ENCODE results near the gene SUPT4H1.

SUPT4H1 gene

DNA sequence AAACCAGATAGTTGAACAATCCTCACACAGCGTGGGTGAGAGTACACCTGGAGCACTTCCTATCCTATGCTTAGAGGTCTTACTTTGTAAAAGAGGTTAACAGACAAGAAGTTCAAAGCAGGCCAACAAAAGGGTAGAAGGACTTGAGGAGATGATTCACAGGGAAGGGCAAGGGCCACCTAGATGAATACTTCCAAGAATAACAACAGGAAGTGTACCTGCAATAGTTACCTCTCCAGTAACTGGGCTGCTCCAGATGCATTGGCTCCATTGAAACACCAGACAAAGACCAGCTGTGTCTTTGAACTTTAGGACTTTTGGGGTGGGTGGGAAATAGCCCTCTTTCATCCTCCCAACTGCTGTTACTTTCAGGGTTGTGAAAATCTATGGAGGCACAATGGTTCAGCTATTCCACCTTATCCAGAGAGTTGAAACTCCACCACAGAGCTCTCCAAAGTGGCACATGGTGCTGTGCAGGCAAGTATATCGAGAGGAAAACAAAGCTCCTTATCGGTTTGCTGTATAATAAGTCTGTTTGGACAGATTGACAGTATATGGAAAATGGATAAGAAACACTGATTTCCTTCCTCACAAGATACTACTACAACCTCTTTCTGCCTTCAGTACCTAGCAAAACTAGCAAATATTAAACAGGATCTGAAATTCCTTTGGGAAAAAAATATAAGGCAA, 42.7 kb upstream of the SUPT4H1 start:
- H3K4me3 ChIP-seq (ENCODE audit: low read depth, low read length): no peak overlapping the region
- TF ChIP-seq, protein P1, sequence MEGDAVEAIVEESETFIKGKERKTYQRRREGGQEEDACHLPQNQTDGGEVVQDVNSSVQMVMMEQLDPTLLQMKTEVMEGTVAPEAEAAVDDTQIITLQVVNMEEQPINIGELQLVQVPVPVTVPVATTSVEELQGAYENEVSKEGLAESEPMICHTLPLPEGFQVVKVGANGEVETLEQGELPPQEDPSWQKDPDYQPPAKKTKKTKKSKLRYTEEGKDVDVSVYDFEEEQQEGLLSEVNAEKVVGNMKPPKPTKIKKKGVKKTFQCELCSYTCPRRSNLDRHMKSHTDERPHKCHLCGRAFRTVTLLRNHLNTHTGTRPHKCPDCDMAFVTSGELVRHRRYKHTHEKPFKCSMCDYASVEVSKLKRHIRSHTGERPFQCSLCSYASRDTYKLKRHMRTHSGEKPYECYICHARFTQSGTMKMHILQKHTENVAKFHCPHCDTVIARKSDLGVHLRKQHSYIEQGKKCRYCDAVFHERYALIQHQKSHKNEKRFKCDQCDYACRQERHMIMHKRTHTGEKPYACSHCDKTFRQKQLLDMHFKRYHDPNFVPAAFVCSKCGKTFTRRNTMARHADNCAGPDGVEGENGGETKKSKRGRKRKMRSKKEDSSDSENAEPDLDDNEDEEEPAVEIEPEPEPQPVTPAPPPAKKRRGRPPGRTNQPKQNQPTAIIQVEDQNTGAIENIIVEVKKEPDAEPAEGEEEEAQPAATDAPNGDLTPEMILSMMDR (IDR thresholded peaks at IDR 0.05; ENCODE audit: low read depth, low read length): no peak
- DNase-seq (ENCODE audit: low read depth, low spot score): no peak
- in situ Hi-C loops (cut with HindIII; ENCODE audit: low sequenced_read_pairs): no loop called here

DNA sequence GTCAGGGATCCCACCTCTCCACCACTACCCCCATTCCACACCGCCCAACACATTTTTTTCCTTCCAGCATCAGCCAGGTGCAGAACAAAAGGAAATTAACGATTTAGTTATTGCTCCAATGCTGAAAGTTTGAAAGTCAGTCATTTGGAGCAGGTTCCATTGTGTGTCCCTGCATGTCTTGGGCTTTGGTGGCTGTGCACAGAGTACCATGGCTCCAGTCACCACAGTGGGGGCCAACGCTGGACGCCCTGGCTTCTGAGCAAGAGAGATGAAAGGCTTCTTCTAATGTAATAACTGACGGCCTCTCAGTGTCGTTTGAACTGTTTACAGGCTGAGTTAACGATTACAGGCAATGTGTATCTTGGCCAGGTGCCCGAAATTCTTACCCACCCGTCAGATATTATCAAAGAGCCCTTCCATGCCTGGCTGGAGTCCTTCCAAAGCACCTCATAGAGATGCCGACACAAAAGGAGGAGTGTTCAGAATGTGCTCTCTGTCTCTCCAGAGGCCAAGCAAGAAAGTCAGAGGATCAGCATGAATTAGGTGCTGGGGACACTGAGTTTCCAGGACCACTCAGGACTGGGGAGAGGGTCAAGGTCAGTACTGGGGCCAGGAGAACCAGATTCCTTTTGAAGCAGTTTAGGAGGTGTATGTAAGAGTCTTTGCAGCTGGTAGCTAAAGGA, 39.4 kb upstream of the SUPT4H1 start:
- peak; percentile 29 for DNase-seq (ENCODE audit: low read depth, low spot score)
- TF ChIP-seq, protein P1 (IDR thresholded peaks at IDR 0.05; ENCODE audit: low read depth, low read length): no peak
- in situ Hi-C loops (cut with HindIII; ENCODE audit: low sequenced_read_pairs): no loop called here
- H3K4me3 ChIP-seq (ENCODE audit: low read depth, low read length): no peak overlapping the region

DNA sequence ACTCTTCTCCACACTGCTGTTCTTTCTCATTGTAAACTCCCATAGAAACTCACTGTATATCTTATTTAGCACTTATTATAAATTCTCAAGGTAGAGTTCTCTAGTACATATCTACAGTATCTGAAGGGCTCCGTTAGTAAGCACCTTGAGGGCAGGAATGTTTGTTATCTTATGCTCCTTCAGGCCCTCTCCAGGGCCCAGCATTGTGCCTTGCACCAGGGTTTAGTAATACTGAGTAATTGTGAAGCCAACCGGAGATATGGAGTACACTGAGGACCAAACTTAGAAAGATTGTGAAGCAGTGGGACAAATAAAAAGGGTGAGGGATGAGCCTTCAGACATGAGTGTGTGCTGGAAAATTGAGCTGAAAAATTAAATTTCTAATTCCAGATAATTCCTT, 38.9 kb upstream of the SUPT4H1 start:
- DNase-seq (ENCODE audit: low read depth, low spot score): no peak
- TF ChIP-seq, protein P1 (IDR thresholded peaks at IDR 0.05; ENCODE audit: low read depth, low read length): no peak
- in situ Hi-C loops (cut with HindIII; ENCODE audit: low sequenced_read_pairs): no loop called here
- no peak overlapping the region for H3K4me3 ChIP-seq (ENCODE audit: low read depth, low read length)

DNA sequence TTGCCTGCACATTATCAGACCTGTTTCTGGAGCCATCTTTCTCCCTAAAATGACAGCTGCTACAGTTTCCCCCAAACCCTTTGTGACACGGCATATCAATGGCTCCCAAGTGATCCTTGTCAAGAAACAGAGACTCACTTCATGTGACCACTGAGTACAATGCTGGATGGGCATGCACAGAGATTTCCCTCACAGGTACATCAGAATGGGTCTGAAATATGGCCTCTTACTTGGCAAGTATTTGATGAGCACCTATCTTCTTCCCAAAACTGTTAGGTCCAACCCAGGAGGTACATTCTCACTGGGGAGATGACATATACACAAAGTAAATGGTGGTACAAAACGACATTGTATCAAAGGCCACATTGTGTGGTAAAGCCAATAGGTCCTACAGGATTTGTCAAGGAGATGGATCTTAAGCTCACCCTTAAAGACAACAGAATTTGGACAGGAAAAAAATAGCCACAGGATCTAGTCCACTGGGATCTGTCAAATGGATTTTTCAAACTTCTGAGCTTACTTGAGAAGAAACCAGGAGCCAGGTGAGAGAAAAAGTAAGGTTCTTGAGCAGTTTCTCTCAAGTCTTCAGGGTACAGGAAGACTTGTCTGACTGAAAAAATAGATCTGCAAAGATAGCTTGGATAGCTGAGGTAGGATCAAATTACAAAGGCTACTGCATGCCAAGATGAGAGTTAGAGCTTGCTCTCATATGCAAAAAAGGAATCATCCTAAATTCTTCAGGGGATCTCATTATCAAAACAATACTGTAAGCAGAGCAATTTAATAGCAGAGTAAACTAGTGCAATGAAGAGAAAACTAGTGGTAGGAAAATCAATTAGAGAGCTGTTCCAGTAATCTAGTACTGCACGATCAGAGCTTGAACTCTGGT, 36.5 kb upstream of the SUPT4H1 start:
- TF ChIP-seq, protein P1 (IDR thresholded peaks at IDR 0.05; ENCODE audit: low read depth, low read length): no peak
- no peak overlapping the region for H3K4me3 ChIP-seq (ENCODE audit: low read depth, low read length)
- in situ Hi-C loops (cut with HindIII; ENCODE audit: low sequenced_read_pairs): no loop called here
- peak; percentile 5 for DNase-seq (ENCODE audit: low read depth, low spot score)

DNA sequence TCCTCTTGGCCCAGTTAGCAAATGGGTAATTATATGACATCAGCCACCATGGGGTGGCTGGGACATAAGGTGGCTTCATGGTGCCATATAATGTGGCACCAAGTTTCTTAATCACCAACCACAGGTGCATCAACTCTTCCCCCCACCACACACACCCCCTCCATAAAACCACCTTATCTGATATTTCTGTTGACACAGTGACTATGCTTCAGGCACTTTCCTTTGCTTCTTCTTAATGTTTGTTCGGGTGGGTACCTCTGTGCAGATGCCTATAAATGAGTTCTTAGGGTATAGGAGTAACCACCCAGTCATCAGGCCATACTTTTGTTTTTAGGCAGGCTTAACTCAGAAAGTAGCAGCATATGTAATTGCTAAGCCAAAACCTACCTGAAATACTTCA, 35.8 kb upstream of the SUPT4H1 start:
- DNase-seq (ENCODE audit: low read depth, low spot score): no peak
- in situ Hi-C loops (cut with HindIII; ENCODE audit: low sequenced_read_pairs): no loop called here
- TF ChIP-seq, protein P1 (IDR thresholded peaks at IDR 0.05; ENCODE audit: low read depth, low read length): no peak
- H3K4me3 ChIP-seq (ENCODE audit: low read depth, low read length): no peak overlapping the region

DNA sequence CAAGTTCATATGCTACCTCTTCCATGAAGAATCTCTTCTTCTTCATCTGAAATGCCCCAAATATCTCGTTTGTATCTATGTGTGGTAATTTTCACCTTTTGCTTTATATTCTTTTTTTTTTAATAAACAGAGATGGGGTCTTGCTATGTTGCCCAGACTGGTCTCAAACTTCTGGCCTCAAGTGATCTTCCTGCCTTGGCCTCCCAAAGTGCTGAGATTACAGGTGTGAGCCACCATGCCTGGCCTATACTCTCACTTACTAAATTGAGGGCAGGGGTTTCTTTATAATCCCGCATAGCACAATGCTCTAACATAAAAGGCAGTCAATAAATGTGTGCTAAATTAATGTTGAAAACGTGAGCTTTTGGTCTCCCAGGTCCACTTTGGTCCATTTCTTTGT, 34.7 kb upstream of the SUPT4H1 start:
- TF ChIP-seq, protein P1 (IDR thresholded peaks at IDR 0.05; ENCODE audit: low read depth, low read length): no peak
- H3K4me3 ChIP-seq (ENCODE audit: low read depth, low read length): no peak overlapping the region
- no peak for DNase-seq (ENCODE audit: low read depth, low spot score)
- in situ Hi-C loops (cut with HindIII; ENCODE audit: low sequenced_read_pairs): no loop called here
